Measurements from ENCODE around the gene RABGAP1L. TPM values are rescaled to one million over a fixed set of nuclear protein-coding genes. Genes with fewer than 3 reads are reported as not detected.

The RABGAP1L gene
- total and polyA plus RNA-seq, 2 of the 4 experiments (the other 2 are of a cell fraction) = 7.9 to 26.7 TPM

DNA sequence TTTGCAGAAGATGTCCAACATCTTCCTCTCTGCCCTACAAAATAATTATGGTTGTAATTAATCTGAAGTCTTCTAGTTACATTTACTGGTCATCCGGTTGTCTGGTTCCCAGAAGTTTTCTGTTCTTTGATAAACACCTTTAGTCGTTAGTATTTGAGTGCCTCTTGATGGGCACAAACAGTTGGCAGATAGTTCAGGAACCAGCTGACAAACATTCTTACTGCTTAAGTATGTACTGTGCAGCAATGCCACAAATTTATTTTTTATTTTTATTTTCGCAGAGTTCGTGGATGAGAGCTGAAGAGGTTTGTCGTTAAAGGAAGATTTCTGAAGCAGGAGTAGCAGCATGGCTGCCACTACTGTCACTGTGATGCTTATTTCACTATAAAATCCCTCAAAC, 84.7 kb downstream of the RABGAP1L start:
- no peak overlapping the region for H2BK5ac ChIP-seq (ENCODE audit: low read depth, low read length, poor library complexity, severe bottlenecking)
- H4K8ac ChIP-seq (ENCODE audit: low read depth in 2 of 2, low read length in 2 of 2) = no peak overlapping the region
- no peaks in the 10 kb centered on the region for H3K4me1 ChIP-seq (ENCODE audit: control insufficient read depth, insufficient read depth, low read length)
- no peak overlapping the region for H3K27ac ChIP-seq (ENCODE audit: insufficient read depth, low read length)
- in situ Hi-C loops (cut with MboI; ENCODE audit: low sequenced_read_pairs) (no loop called here), intact Hi-C loops (cut with micrococcal nuclease) (no loop called here), dilution Hi-C loops (cut with HindIII; ENCODE audit: low sequenced_read_pairs, unreplicated experiment) (no loop called here)
- ChIA-PET POLR2A (ENCODE audit: unreplicated experiment) (no interaction called here), CTCF (no interaction called here)
- H4K91ac ChIP-seq (ENCODE audit: insufficient read depth, low read depth, low read length) = no peak overlapping the region
- H2AK5ac ChIP-seq (ENCODE audit: low read depth, low read length) = no peak overlapping the region
- BruUV-seq (replicated peaks) = no TSS peak
- TF ChIP-seq POLR2A (IDR thresholded peaks at IDR 0.05; ENCODE audit: low read depth, low read length) (no peak), CEBPB (IDR thresholded peaks at IDR 0.05; ENCODE audit: low read depth, low read length) (no peak), RFX5 (IDR thresholded peaks at IDR 0.05; ENCODE audit: low read depth, low read length) (no peak), RCOR1 (IDR thresholded peaks at IDR 0.05; ENCODE audit: insufficient replicate concordance, low read length) (no peak), FOS (IDR thresholded peaks at IDR 0.05; ENCODE audit: low read depth, low read length) (no peak), MAFK (IDR thresholded peaks at IDR 0.05; ENCODE audit: low read depth, low read length) (no peak), BHLHE40 (IDR thresholded peaks at IDR 0.05; ENCODE audit: low read depth, low read length) (no peak), SMC3 (IDR thresholded peaks at IDR 0.05; ENCODE audit: low read depth, low read length) (no peak), RAD21 (IDR thresholded peaks at IDR 0.05; ENCODE audit: low read length) (no peak), MAZ (IDR thresholded peaks at IDR 0.05; ENCODE audit: borderline replicate concordance, low read depth, low read length) (no peak), NFE2L2 (IDR thresholded peaks at IDR 0.05; ENCODE audit: low read depth, low read length) (no peak), CHD1 (IDR thresholded peaks at IDR 0.05; ENCODE audit: low read depth, low read length) (no peak), MXI1 (IDR thresholded peaks at IDR 0.05; ENCODE audit: borderline replicate concordance, low read depth, low read length) (no peak)
- TF ChIP-seq, protein P1, sequence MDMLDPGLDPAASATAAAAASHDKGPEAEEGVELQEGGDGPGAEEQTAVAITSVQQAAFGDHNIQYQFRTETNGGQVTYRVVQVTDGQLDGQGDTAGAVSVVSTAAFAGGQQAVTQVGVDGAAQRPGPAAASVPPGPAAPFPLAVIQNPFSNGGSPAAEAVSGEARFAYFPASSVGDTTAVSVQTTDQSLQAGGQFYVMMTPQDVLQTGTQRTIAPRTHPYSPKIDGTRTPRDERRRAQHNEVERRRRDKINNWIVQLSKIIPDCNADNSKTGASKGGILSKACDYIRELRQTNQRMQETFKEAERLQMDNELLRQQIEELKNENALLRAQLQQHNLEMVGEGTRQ (IDR thresholded peaks at IDR 0.05; ENCODE audit: low read depth, low read length) = no peak
- TF ChIP-seq, protein P2, sequence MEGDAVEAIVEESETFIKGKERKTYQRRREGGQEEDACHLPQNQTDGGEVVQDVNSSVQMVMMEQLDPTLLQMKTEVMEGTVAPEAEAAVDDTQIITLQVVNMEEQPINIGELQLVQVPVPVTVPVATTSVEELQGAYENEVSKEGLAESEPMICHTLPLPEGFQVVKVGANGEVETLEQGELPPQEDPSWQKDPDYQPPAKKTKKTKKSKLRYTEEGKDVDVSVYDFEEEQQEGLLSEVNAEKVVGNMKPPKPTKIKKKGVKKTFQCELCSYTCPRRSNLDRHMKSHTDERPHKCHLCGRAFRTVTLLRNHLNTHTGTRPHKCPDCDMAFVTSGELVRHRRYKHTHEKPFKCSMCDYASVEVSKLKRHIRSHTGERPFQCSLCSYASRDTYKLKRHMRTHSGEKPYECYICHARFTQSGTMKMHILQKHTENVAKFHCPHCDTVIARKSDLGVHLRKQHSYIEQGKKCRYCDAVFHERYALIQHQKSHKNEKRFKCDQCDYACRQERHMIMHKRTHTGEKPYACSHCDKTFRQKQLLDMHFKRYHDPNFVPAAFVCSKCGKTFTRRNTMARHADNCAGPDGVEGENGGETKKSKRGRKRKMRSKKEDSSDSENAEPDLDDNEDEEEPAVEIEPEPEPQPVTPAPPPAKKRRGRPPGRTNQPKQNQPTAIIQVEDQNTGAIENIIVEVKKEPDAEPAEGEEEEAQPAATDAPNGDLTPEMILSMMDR (conservative IDR thresholded peaks at IDR 0.05; ENCODE audit: low read depth, low read length) = no peak
- TF ChIP-seq, protein P3, sequence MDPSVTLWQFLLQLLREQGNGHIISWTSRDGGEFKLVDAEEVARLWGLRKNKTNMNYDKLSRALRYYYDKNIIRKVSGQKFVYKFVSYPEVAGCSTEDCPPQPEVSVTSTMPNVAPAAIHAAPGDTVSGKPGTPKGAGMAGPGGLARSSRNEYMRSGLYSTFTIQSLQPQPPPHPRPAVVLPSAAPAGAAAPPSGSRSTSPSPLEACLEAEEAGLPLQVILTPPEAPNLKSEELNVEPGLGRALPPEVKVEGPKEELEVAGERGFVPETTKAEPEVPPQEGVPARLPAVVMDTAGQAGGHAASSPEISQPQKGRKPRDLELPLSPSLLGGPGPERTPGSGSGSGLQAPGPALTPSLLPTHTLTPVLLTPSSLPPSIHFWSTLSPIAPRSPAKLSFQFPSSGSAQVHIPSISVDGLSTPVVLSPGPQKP (IDR thresholded peaks at IDR 0.05; ENCODE audit: borderline replicate concordance, low read depth, low read length) = no peak
- H3K18ac ChIP-seq (ENCODE audit: low read depth, low read length) = no peak overlapping the region
- WGBS, 2 experiments (ENCODE audit: extremely low coverage in 2 of 2, insufficient read length in 1 of 2) = 40% methylated on average over 1 of the region's 5 CpGs; no CpG with 5 or more reads in 1 of the 2 experiments
- no peak overlapping the region for H3K23ac ChIP-seq (ENCODE audit: low read depth, low read length)
- DNase-seq (no peak), ATAC-seq (ENCODE audit: low read depth) (no peak)
- H3K4ac ChIP-seq (ENCODE audit: low read depth, low read length) = no peak overlapping the region
- H3K14ac ChIP-seq (replicated peaks; ENCODE audit: low read depth, low read length) = no peak overlapping the region
- no peaks in the 10 kb centered on the region for H3K9me3 ChIP-seq (ENCODE audit: control insufficient read depth, insufficient read depth, low read length)
- H4K20me1 ChIP-seq (ENCODE audit: insufficient read depth, low read length) = no peaks in the 10 kb centered on the region
- no peak overlapping the region for H2BK120ac ChIP-seq (ENCODE audit: low read depth, low read length)
- no peak overlapping the region for H3K9ac ChIP-seq (ENCODE audit: low read depth, low read length)
- H2BK20ac ChIP-seq (ENCODE audit: low read depth, low read length) = no peak overlapping the region
- H2AFZ ChIP-seq (replicated peaks; ENCODE audit: low read length, poor library complexity) = no peak overlapping the region
- H3K27me3 ChIP-seq (ENCODE audit: control insufficient read depth, insufficient read depth, low read length) = no peaks in the 10 kb centered on the region
- no peaks in the 10 kb centered on the region for H3K79me1 ChIP-seq (ENCODE audit: low read depth in 1 of 2, low read length in 2 of 2)
- no peak overlapping the region for H4K5ac ChIP-seq (ENCODE audit: low read depth, low read length)
- H2BK15ac ChIP-seq (ENCODE audit: low read depth, low read length) = no peak overlapping the region
- H3K56ac ChIP-seq (ENCODE audit: extremely low read depth, insufficient read depth, low read length) = no peak overlapping the region
- no peak overlapping the region for H3K4me2 ChIP-seq (ENCODE audit: low read depth, low read length)
- H3K4me3 ChIP-seq (ENCODE audit: insufficient read depth, low read depth, low read length) = no peak overlapping the region
- no peak overlapping the region for H2AK9ac ChIP-seq (replicated peaks; ENCODE audit: low read depth, low read length, poor library complexity)
- H3K9me1 ChIP-seq (ENCODE audit: insufficient read depth, low read length) = no peaks in the 10 kb centered on the region; the same call in 1 of the 2 replicates
- 0 out of 2 replicates have a peak, but pooled peaks cover 2% of the 10 kb centered on the region for H3K36me3 ChIP-seq (ENCODE audit: control insufficient read depth, insufficient read depth, low read length)
